ENCODE measurements around the gene ZBTB16. TPM values are rescaled to one million over a fixed set of nuclear protein-coding genes. Genes with fewer than 3 reads are reported as not detected.

ZBTB16 gene
- total and polyA plus RNA-seq, 2 of the 13 experiments (the other 11 are each of a cell fraction or from before 2014, with no cell fraction given): not detected

- FAIRE-seq (no peak), ATAC-seq (no peak), DNase-seq (ENCODE audit: low spot score) (no peak)
- Histone ChIP-seq H3K27me3 (ENCODE audit: control insufficient read depth in 1 of 2, insufficient read depth in 2 of 2, low read length in 2 of 2) (peaks cover 2 to 4% of the 10 kb centered on the region in 2 experiments; a peak in 3 of 5 replicates), H3K4me2 (ENCODE audit: low read depth, low read length) (no peak overlapping the region), H4K20me1 (ENCODE audit: insufficient read depth, low read length) (no peaks in the 10 kb centered on the region), H3K79me2 (ENCODE audit: insufficient read depth, low read length) (no peaks in the 10 kb centered on the region), H3K4me3 (replicated peaks in 1 of 3; ENCODE audit: insufficient read depth in 1 of 3, low read depth in 2 of 3, low read length in 3 of 3) (no peak overlapping the region), H3K9me3 (ENCODE audit: low read length) (no peaks in the 10 kb centered on the region), H2AFZ (ENCODE audit: low read length) (no peak overlapping the region), H3K9ac (ENCODE audit: insufficient read depth, low read depth, low read length) (no peak overlapping the region), H3K27ac (ENCODE audit: extremely low read length, insufficient read depth, low read length) (no peak overlapping the region), H3K4me1 (ENCODE audit: insufficient read depth, low read length) (no peaks in the 10 kb centered on the region), H3K36me3 (replicated peaks in 1 of 2; ENCODE audit: control insufficient read depth in 1 of 2, insufficient read depth in 2 of 2, low read length in 2 of 2) (no peaks in the 10 kb centered on the region)
- ChIA-PET CTCF (ENCODE audit: low intra/inter-chr PET ratio, low total read pairs) (no interaction called here), POLR2A (no interaction called here)
- WGBS (ENCODE audit: low lambda C conversion rate): 0% methylated on average over 2 of the region's 3 CpGs
- TF ChIP-seq ZFAT (CRISPR knock-in tag; conservative IDR thresholded peaks at IDR 0.05): no peak
- no peak for TF ChIP-seq RAD21 (CRISPR knock-in tag; IDR thresholded peaks at IDR 0.05)
- no peak for TF ChIP-seq ZNF703 (CRISPR knock-in tag; IDR thresholded peaks at IDR 0.05; ENCODE audit: borderline replicate concordance)
- TF ChIP-seq SYNCRIP (IDR thresholded peaks at IDR 0.05; ENCODE audit: insufficient read depth, low read depth, low read length): no peak
- TF ChIP-seq EHMT2 (IDR thresholded peaks at IDR 0.05; ENCODE audit: borderline replicate concordance, low read depth, low read length): no peak
- no peak for TF ChIP-seq KDM5A (IDR thresholded peaks at IDR 0.05; ENCODE audit: borderline replicate concordance, low read length)
- TF ChIP-seq HOMEZ (CRISPR knock-in tag; IDR thresholded peaks at IDR 0.05; ENCODE audit: low read depth): no peak
- TF ChIP-seq MXD4 (CRISPR knock-in tag; IDR thresholded peaks at IDR 0.05): no peak
- no peak for TF ChIP-seq HNRNPH1 (optimal IDR thresholded peaks at IDR 0.05; ENCODE audit: low read depth, low read length)
- no peak for TF ChIP-seq SAFB2 (CRISPR knock-in tag; IDR thresholded peaks at IDR 0.05; ENCODE audit: borderline replicate concordance, low read depth)
- TF ChIP-seq MTERF4 (CRISPR knock-in tag; IDR thresholded peaks at IDR 0.05): no peak
- TF ChIP-seq, protein P1, sequence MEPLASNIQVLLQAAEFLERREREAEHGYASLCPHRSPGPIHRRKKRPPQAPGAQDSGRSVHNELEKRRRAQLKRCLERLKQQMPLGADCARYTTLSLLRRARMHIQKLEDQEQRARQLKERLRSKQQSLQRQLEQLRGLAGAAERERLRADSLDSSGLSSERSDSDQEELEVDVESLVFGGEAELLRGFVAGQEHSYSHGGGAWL (CRISPR knock-in tag; IDR thresholded peaks at IDR 0.05): no peak
- TF ChIP-seq, protein P2, sequence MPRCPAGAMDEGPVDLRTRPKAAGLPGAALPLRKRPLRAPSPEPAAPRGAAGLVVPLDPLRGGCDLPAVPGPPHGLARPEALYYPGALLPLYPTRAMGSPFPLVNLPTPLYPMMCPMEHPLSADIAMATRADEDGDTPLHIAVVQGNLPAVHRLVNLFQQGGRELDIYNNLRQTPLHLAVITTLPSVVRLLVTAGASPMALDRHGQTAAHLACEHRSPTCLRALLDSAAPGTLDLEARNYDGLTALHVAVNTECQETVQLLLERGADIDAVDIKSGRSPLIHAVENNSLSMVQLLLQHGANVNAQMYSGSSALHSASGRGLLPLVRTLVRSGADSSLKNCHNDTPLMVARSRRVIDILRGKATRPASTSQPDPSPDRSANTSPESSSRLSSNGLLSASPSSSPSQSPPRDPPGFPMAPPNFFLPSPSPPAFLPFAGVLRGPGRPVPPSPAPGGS (CRISPR knock-in tag; IDR thresholded peaks at IDR 0.05): no peak
- no peak for TF ChIP-seq KLF13 (CRISPR knock-in tag; IDR thresholded peaks at IDR 0.05)
- no peak for TF ChIP-seq SIX1 (CRISPR knock-in tag; IDR thresholded peaks at IDR 0.05; ENCODE audit: borderline replicate concordance)
- in situ Hi-C loops (cut with HindIII; ENCODE audit: extremely low pct_ligation_motif_present, low pct_unique_long_range_greater_than_20kb): loop anchor here (10.0 kb wide), 1 partner anchor 479 kb away; no protein-coding TSS in a partner anchor
- intact Hi-C loops (cut with micrococcal nuclease; ENCODE audit: unreplicated experiment): no loop called here
- BruUV-seq (replicated peaks): no TSS peak
These were observed 226.1 kb downstream of the ZBTB16 start for GRCh38 chr11:114285599-114285998.

All from HepG2 (cell line).